ENCODE results near the gene FHL1. TPM values are rescaled to one million over a fixed set of nuclear protein-coding genes. Genes with fewer than 3 reads are reported as not detected.

The FHL1 gene
- total and polyA plus RNA-seq, 2 of the 4 experiments (the other 2 are of a cell fraction) = 69.4 to 72.9 TPM

GRCh38 chrX:136126872-136127406 is 20.4 kb upstream of the FHL1 start:
- DNase-seq = peak; percentile 27
- Histone ChIP-seq H2BK5ac (ENCODE audit: low read depth, low read length, poor library complexity, severe bottlenecking) (no peak overlapping the region), H3K9me3 (ENCODE audit: control insufficient read depth, insufficient read depth, low read length) (peaks cover 2% of the 10 kb centered on the region; the same call in 1 of the 2 replicates), H3K79me1 (ENCODE audit: low read depth in 1 of 2, low read length in 2 of 2) (no peaks in the 10 kb centered on the region), H4K91ac (ENCODE audit: insufficient read depth, low read depth, low read length) (no peak overlapping the region), H2BK20ac (ENCODE audit: low read depth, low read length) (no peak overlapping the region), H2BK120ac (ENCODE audit: low read depth, low read length) (no peak overlapping the region), H2AK5ac (ENCODE audit: low read depth, low read length) (no peak overlapping the region), H3K56ac (ENCODE audit: extremely low read depth, insufficient read depth, low read length) (no peak overlapping the region), H3K23ac (ENCODE audit: low read depth, low read length) (no peak overlapping the region), H3K18ac (ENCODE audit: low read depth, low read length) (no peak overlapping the region), H4K5ac (ENCODE audit: low read depth, low read length) (no peak overlapping the region), H3K27ac (ENCODE audit: insufficient read depth, low read length) (no peak overlapping the region), H3K4me3 (ENCODE audit: insufficient read depth, low read depth, low read length) (no peak overlapping the region), H3K4me2 (ENCODE audit: low read depth, low read length) (no peak overlapping the region), H4K8ac (ENCODE audit: low read depth in 2 of 2, low read length in 2 of 2) (no peak overlapping the region), H3K4ac (ENCODE audit: low read depth, low read length) (no peak overlapping the region), H4K20me1 (ENCODE audit: insufficient read depth, low read length) (no peaks in the 10 kb centered on the region), H3K9me1 (ENCODE audit: insufficient read depth, low read length) (no peaks in the 10 kb centered on the region), H3K4me1 (ENCODE audit: control insufficient read depth, insufficient read depth, low read length) (peaks cover 4% of the 10 kb centered on the region; the same call in 1 of the 2 replicates), H3K27me3 (ENCODE audit: control insufficient read depth, insufficient read depth, low read length) (peaks cover 3% of the 10 kb centered on the region; the same call in 1 of the 2 replicates), H2AFZ (replicated peaks; ENCODE audit: low read length, poor library complexity) (no peak overlapping the region), H3K36me3 (ENCODE audit: control insufficient read depth, insufficient read depth, low read length) (no peaks in the 10 kb centered on the region), H3K14ac (replicated peaks; ENCODE audit: low read depth, low read length) (no peak overlapping the region), H2BK15ac (ENCODE audit: low read depth, low read length) (no peak overlapping the region), H2AK9ac (replicated peaks; ENCODE audit: low read depth, low read length, poor library complexity) (no peak overlapping the region), H3K9ac (ENCODE audit: low read depth, low read length) (no peak overlapping the region)
- TF ChIP-seq CHD1 (IDR thresholded peaks at IDR 0.05; ENCODE audit: low read depth, low read length) (no peak), MAFK (IDR thresholded peaks at IDR 0.05; ENCODE audit: low read depth, low read length) (no peak), BHLHE40 (IDR thresholded peaks at IDR 0.05; ENCODE audit: low read depth, low read length) (no peak), POLR2A (IDR thresholded peaks at IDR 0.05; ENCODE audit: low read depth, low read length) (no peak), CTCF (conservative IDR thresholded peaks at IDR 0.05; ENCODE audit: low read depth, low read length) (no peak), MAZ (IDR thresholded peaks at IDR 0.05; ENCODE audit: borderline replicate concordance, low read depth, low read length) (no peak), CEBPB (IDR thresholded peaks at IDR 0.05; ENCODE audit: low read depth, low read length) (no peak), NFE2L2 (IDR thresholded peaks at IDR 0.05; ENCODE audit: low read depth, low read length) (no peak), RAD21 (IDR thresholded peaks at IDR 0.05; ENCODE audit: low read length) (no peak), USF2 (IDR thresholded peaks at IDR 0.05; ENCODE audit: low read depth, low read length) (no peak), FOS (IDR thresholded peaks at IDR 0.05; ENCODE audit: low read depth, low read length) (no peak), MXI1 (IDR thresholded peaks at IDR 0.05; ENCODE audit: borderline replicate concordance, low read depth, low read length) (no peak), RCOR1 (IDR thresholded peaks at IDR 0.05; ENCODE audit: insufficient replicate concordance, low read length) (no peak), RFX5 (IDR thresholded peaks at IDR 0.05; ENCODE audit: low read depth, low read length) (no peak), ELK1 (IDR thresholded peaks at IDR 0.05; ENCODE audit: borderline replicate concordance, low read depth, low read length) (no peak), SMC3 (IDR thresholded peaks at IDR 0.05; ENCODE audit: low read depth, low read length) (no peak)
- in situ Hi-C loops (cut with MboI; ENCODE audit: low sequenced_read_pairs) (no loop called here), dilution Hi-C loops (cut with HindIII; ENCODE audit: low sequenced_read_pairs, unreplicated experiment) (no loop called here), intact Hi-C loops (cut with micrococcal nuclease) (no loop called here)
- WGBS, 2 experiments (ENCODE audit: extremely low coverage in 2 of 2, insufficient read length in 1 of 2) = no CpG with 5 or more reads among the region's 3 CpGs
- ChIA-PET POLR2A (ENCODE audit: unreplicated experiment) (no interaction called here), CTCF (no interaction called here)
- ATAC-seq (ENCODE audit: low read depth) = no peak
- BruUV-seq (replicated peaks) = no TSS peak
